NCI-H146 (cell line): ENCODE data around the gene MTR.

Experiments
- DNase-seq: peaks from one replicate; lab custom pipeline; 2025; lab: John Stamatoyannopoulos, UW

Gene MTR

GRCh38 chr1:236864996-236865817 lies 70.1 kb downstream of the MTR start:
- no peak for DNase-seq

- DNase-seq: no peak
Observed at GRCh38 chr1:236865818-236866155, 70.7 kb downstream of the MTR start.

GRCh38 chr1:236868625-236869467 lies 73.8 kb downstream of the MTR start:
- peak; percentile 52 for DNase-seq

- no peak for DNase-seq
Observed at GRCh38 chr1:236869911-236870310, 74.8 kb downstream of the MTR start.

- DNase-seq: no peak
Observed at GRCh38 chr1:236870721-236871120, 75.6 kb downstream of the MTR start.

GRCh38 chr1:236872075-236872666 lies 77.1 kb downstream of the MTR start:
- DNase-seq: no peak

- no peak for DNase-seq
Observed at GRCh38 chr1:236875975-236876374, 80.9 kb downstream of the MTR start.

- no peak for DNase-seq
Observed at GRCh38 chr1:236877661-236878060, 82.6 kb downstream of the MTR start.

GRCh38 chr1:236880209-236880608 lies 85.1 kb downstream of the MTR start:
- DNase-seq: no peak

- no peak for DNase-seq
Observed at GRCh38 chr1:236882678-236883077, 87.6 kb downstream of the MTR start.

- no peak for DNase-seq
Observed at GRCh38 chr1:236886199-236886598, 91.1 kb downstream of the MTR start.

GRCh38 chr1:236887081-236887480 lies 92.0 kb downstream of the MTR start:
- no peak for DNase-seq

- no peak for DNase-seq
Observed at GRCh38 chr1:236888126-236888525, 93.0 kb downstream of the MTR start.

- no peak for DNase-seq
Observed at GRCh38 chr1:236888903-236889302, 93.8 kb downstream of the MTR start.

- no peak for DNase-seq
Observed at GRCh38 chr1:236890152-236891056, 95.3 kb downstream of the MTR start.

- no peak for DNase-seq
Observed at GRCh38 chr1:236893626-236894545, 98.8 kb downstream of the MTR start.

GRCh38 chr1:236895665-236896387 lies 100.7 kb downstream of the MTR start:
- DNase-seq: no peak

GRCh38 chr1:236896716-236897115 lies 101.6 kb downstream of the MTR start:
- no peak for DNase-seq

- no peak for DNase-seq
Observed at GRCh38 chr1:236904892-236905741, 110.0 kb downstream of the MTR start.
